Right cardiac atrium (tissue), 5 donors: ENCODE measurements around the gene TMEM236. TPM values are rescaled to one million over a fixed set of nuclear protein-coding genes. Genes with fewer than 3 reads are reported as not detected.

Experiments
- ATAC-seq, 2 donors: fragments of 200-7000 bp; cut with Tn5 transposase; one replicate each; pipeline versions ENCODE4 v1.8.0 to v1.9.1; 2020; ENCODE audit warnings: moderate library complexity in 2 of 2, mild to moderate bottlenecking in 1 of 2
- DNase-seq, 3 donors: peaks; one replicate each; pipeline ENCODE4 v3.0.0-alpha.2; 2020
- H3K27ac ChIP-seq: one replicate; pipeline ENCODE4 v1.5.1; 2013; ENCODE audit warnings: mild to moderate bottlenecking, low read length, control low read depth, moderate library complexity
- H3K27me3 ChIP-seq: one replicate; pipeline ENCODE4 v1.6.1; 2013; ENCODE audit not compliant: control insufficient read depth, insufficient read depth
- H3K4me1 ChIP-seq: one replicate; pipeline ENCODE4 v1.6.1; 2013; ENCODE audit warnings: low read length; ENCODE audit not compliant: control insufficient read depth, insufficient read depth
- H3K4me3 ChIP-seq: one replicate; pipeline ENCODE4 v1.5.1; 2013; ENCODE audit warnings: low read length, control low read depth
- H3K9me3 ChIP-seq: one replicate; pipeline ENCODE4 v1.6.1; 2013; ENCODE audit warnings: low read length; ENCODE audit not compliant: control insufficient read depth
- WGBS: extraction: QIAGEN DNeasy Blood & Tissue Kit; methylation state at CpG from one replicate; pipeline ENCODE4 v1.1.7; 2013; 5-methylcytosine and 5-hydroxymethylcytosine counted together
- intact Hi-C, 4 donors: fragments of 100-400 bp; cut with DNase I; formaldehyde crosslinking; loops; one replicate each; pipeline versions ENCODE4 v1.11.0 to v1.14.0; 2022 to 2023
- polyA plus RNA-seq: library from polyadenylated mRNA; stranded (reverse); fragments of 200-250 nt; gene quantifications from one replicate; pipeline ENCODE4 v1.2.3, GENCODE V29; 2013
- total RNA-seq, 4 donors: library from RNA; stranded (reverse); fragmentation: NEBNext Ultra II Directional; extraction: Animal tissue kit (Norgen Biotek cat#: 25700); gene quantifications; one replicate each; pipeline ENCODE4 v1.2.1, GENCODE V29; 2021
- donor health status: healthy with polysubstance abuse.
- donor health status: DM: no; HTN: yes; CAD: no.
- donor health status: DM: no; HTN: no; CAD: no.
- donor health status: DM: no; HTN: yes; CAD: no; lungs with severe emphysema.
- donor health status: DM: yes; HTN: yes; CAD: no.

Gene TMEM236
- total and polyA plus RNA-seq, 5 donors = 0.27 to 1.0 (median 0.71) TPM

- Histone ChIP-seq H3K4me1 (peaks cover 2% of the 10 kb centered on the region), H3K27ac (no peak overlapping the region), H3K27me3 (no peaks in the 10 kb centered on the region), H3K4me3 (no peak overlapping the region), H3K9me3 (no peaks in the 10 kb centered on the region)
- no peak for DNase-seq
- peak in 1 of 2 donors; percentile 11 for ATAC-seq
- 83% methylated on average over 5 of the region's 5 CpGs for WGBS
- intact Hi-C loops = no loop called here
Measured at GRCh38 chr10:17768496-17768895, 16.5 kb downstream of the TMEM236 start.

GRCh38 chr10:17768957-17769356 lies 17.0 kb downstream of the TMEM236 start:
- Histone ChIP-seq H3K27ac (no peak overlapping the region), H3K4me1 (peaks cover 2% of the 10 kb centered on the region), H3K27me3 (no peaks in the 10 kb centered on the region), H3K9me3 (no peaks in the 10 kb centered on the region), H3K4me3 (no peak overlapping the region)
- intact Hi-C loops = no loop called here
- DNase-seq (no peak), ATAC-seq (no peak)
- WGBS = 41% methylated on average over 5 of the region's 5 CpGs

- intact Hi-C loops = no loop called here
- WGBS = 74% methylated on average over 4 of the region's 4 CpGs
- ATAC-seq (no peak), DNase-seq (no peak)
- Histone ChIP-seq H3K4me3 (no peak overlapping the region), H3K4me1 (peaks cover 2% of the 10 kb centered on the region), H3K9me3 (no peaks in the 10 kb centered on the region), H3K27me3 (no peaks in the 10 kb centered on the region), H3K27ac (no peak overlapping the region)
Measured at GRCh38 chr10:17771017-17771416, 19.0 kb downstream of the TMEM236 start.

- ATAC-seq (no peak), DNase-seq (no peak)
- Histone ChIP-seq H3K4me3 (no peak overlapping the region), H3K9me3 (no peaks in the 10 kb centered on the region), H3K27me3 (no peaks in the 10 kb centered on the region), H3K27ac (no peak overlapping the region), H3K4me1 (peaks cover 5% of the 10 kb centered on the region)
- intact Hi-C loops = no loop called here
- 30% methylated on average over 4 of the region's 4 CpGs for WGBS
Measured at GRCh38 chr10:17779784-17780183, 27.8 kb downstream of the TMEM236 start.

GRCh38 chr10:17780727-17781126 lies 28.7 kb downstream of the TMEM236 start:
- H3K27me3 ChIP-seq = no peaks in the 10 kb centered on the region
- H3K4me1 ChIP-seq = peaks cover 5% of the 10 kb centered on the region
- ATAC-seq (no peak), DNase-seq (no peak)
- H3K27ac ChIP-seq = no peak overlapping the region
- WGBS = 92% methylated on average over 4 of the region's 4 CpGs
- no peaks in the 10 kb centered on the region for H3K9me3 ChIP-seq
- intact Hi-C loops = no loop called here
- H3K4me3 ChIP-seq = no peak overlapping the region

- ATAC-seq (peak in 1 of 2 donors; percentile 35), DNase-seq (no peak)
- intact Hi-C loops = no loop called here
- H3K27me3 ChIP-seq = no peaks in the 10 kb centered on the region
- no peak overlapping the region for H3K27ac ChIP-seq
- no peak overlapping the region for H3K4me3 ChIP-seq
- H3K9me3 ChIP-seq = no peaks in the 10 kb centered on the region
- WGBS = 67% methylated on average over 2 of the region's 2 CpGs
- H3K4me1 ChIP-seq = peaks cover 5% of the 10 kb centered on the region
Measured at GRCh38 chr10:17781856-17782255, 29.9 kb downstream of the TMEM236 start.

GRCh38 chr10:17782921-17783665 lies 31.1 kb downstream of the TMEM236 start:
- intact Hi-C loops = no loop called here
- ATAC-seq (peak; percentile 57 to 64), DNase-seq (no peak)
- Histone ChIP-seq H3K4me1 (peaks cover 5% of the 10 kb centered on the region), H3K27me3 (no peaks in the 10 kb centered on the region), H3K4me3 (no peak overlapping the region), H3K9me3 (no peaks in the 10 kb centered on the region), H3K27ac (peak overlapping the region; percentile 78)
- 37% methylated on average over 16 of the region's 16 CpGs for WGBS

- no peak for ATAC-seq
- WGBS = 45% methylated on average over 1 of the region's 1 CpG
- H3K27ac ChIP-seq = no peak overlapping the region
Measured at GRCh38 chr10:17783751-17784150, 31.8 kb downstream of the TMEM236 start.

GRCh38 chr10:17784688-17785087 lies 32.7 kb downstream of the TMEM236 start:
- intact Hi-C loops = no loop called here
- Histone ChIP-seq H3K4me3 (no peak overlapping the region), H3K9me3 (no peaks in the 10 kb centered on the region), H3K27ac (no peak overlapping the region), H3K27me3 (no peaks in the 10 kb centered on the region), H3K4me1 (peaks cover 5% of the 10 kb centered on the region)
- DNase-seq (no peak), ATAC-seq (peak in 1 of 2 donors; percentile 53)
- WGBS = 47% methylated on average over 3 of the region's 3 CpGs

More at GRCh38 chr10:17783751-17784150, 31.8 kb downstream of the TMEM236 start:
- no peak overlapping the region for H3K4me3 ChIP-seq
- intact Hi-C loops = no loop called here
- no peaks in the 10 kb centered on the region for H3K9me3 ChIP-seq
- no peak for DNase-seq
- H3K4me1 ChIP-seq = peaks cover 5% of the 10 kb centered on the region
- H3K27me3 ChIP-seq = no peaks in the 10 kb centered on the region

- DNase-seq (no peak), ATAC-seq (peak; percentile 57 to 71)
- H3K27ac ChIP-seq = no peak overlapping the region
- H3K9me3 ChIP-seq = no peaks in the 10 kb centered on the region
- H3K4me1 ChIP-seq = peaks cover 5% of the 10 kb centered on the region
- 74% methylated on average over 5 of the region's 5 CpGs for WGBS
- H3K27me3 ChIP-seq = no peaks in the 10 kb centered on the region
- H3K4me3 ChIP-seq = no peak overlapping the region
- intact Hi-C loops = no loop called here
Measured at GRCh38 chr10:17785276-17785930, 33.4 kb downstream of the TMEM236 start.

- H3K4me1 ChIP-seq = peaks cover 5% of the 10 kb centered on the region
- H3K4me3 ChIP-seq = no peak overlapping the region
- H3K27me3 ChIP-seq = no peaks in the 10 kb centered on the region
- DNase-seq (no peak), ATAC-seq (no peak)
- intact Hi-C loops = no loop called here
- no peaks in the 10 kb centered on the region for H3K9me3 ChIP-seq
- H3K27ac ChIP-seq = no peak overlapping the region
- 84% methylated on average over 13 of the region's 13 CpGs for WGBS
Measured at GRCh38 chr10:17787087-17787961, 35.3 kb downstream of the TMEM236 start.
